Mesothelial cell of epicardium (in vitro differentiated cells): ENCODE results near the gene RALGPS1. TPM values are rescaled to one million over a fixed set of nuclear protein-coding genes. Genes with fewer than 3 reads are reported as not detected.
A peak's percentile ranks its signal among the peaks of the same experiment; 100 is the strongest.

Source experiments
- DNase-seq, 2 experiments: peaks; one replicate each; pipeline ENCODE4 v3.0.0; 2021; ENCODE audit warnings: low spot score in 2 of 2; ENCODE audit not compliant: unreplicated experiment in 2 of 2
- H3K27ac Mint-ChIP-seq: 2 replicates; pipeline ENCODE4 v1.8.0; 2021; ENCODE audit warnings: mixed read lengths
- H3K27me3 Mint-ChIP-seq: 2 replicates; pipeline ENCODE4 v1.8.0; 2021; ENCODE audit warnings: low read depth, mixed read lengths
- H3K36me3 Mint-ChIP-seq: 2 replicates; pipeline ENCODE4 v1.8.0; 2021; ENCODE audit warnings: mixed read lengths
- H3K4me1 Mint-ChIP-seq: 2 replicates; pipeline ENCODE4 v1.8.0; 2021; ENCODE audit warnings: mixed read lengths
- H3K4me3 Mint-ChIP-seq: 2 replicates; pipeline ENCODE4 v1.8.0; 2021; ENCODE audit warnings: mild to moderate bottlenecking, moderate library complexity, mixed read lengths
- H3K9me3 Mint-ChIP-seq: 2 replicates; pipeline ENCODE4 v1.8.0; 2021; ENCODE audit warnings: mixed read lengths
- CTCF ChIP-seq: fragments of 200-600 bp; sonication (generic); IDR thresholded peaks from one replicate; pipeline ENCODE4 v1.5.0; 2021; ENCODE audit warnings: antibody characterized with exemption; ENCODE audit not compliant: unreplicated experiment
- total RNA-seq: library from RNA; stranded (reverse); gene quantifications from 3 replicates; pipeline ENCODE4 v1.2.1, GENCODE V29; 2021

The RALGPS1 gene
- total RNA-seq, 1 donor from 2014 or later, result 25.6 TPM

- no peaks in the 10 kb centered on the region for H3K36me3 Mint-ChIP-seq
- no peak overlapping the region for H3K27ac Mint-ChIP-seq
- no peak for DNase-seq
- H3K4me3 Mint-ChIP-seq, result no peak overlapping the region
- peaks cover 7% of the 10 kb centered on the region for H3K9me3 Mint-ChIP-seq
- no peaks in the 10 kb centered on the region for H3K27me3 Mint-ChIP-seq
- no peaks in the 10 kb centered on the region for H3K4me1 Mint-ChIP-seq
- TF ChIP-seq CTCF, result no peak
Measured at GRCh38 chr9:127149463-127150390, 235.1 kb downstream of the RALGPS1 start.

GRCh38 chr9:127153501-127153900 lies 238.9 kb downstream of the RALGPS1 start:
- H3K27me3 Mint-ChIP-seq, result no peaks in the 10 kb centered on the region
- H3K36me3 Mint-ChIP-seq, result no peaks in the 10 kb centered on the region
- no peak overlapping the region for H3K4me3 Mint-ChIP-seq
- no peak overlapping the region for H3K27ac Mint-ChIP-seq
- no peak for TF ChIP-seq CTCF
- H3K4me1 Mint-ChIP-seq, result no peaks in the 10 kb centered on the region
- DNase-seq, result no peak
- H3K9me3 Mint-ChIP-seq, result no peaks in the 10 kb centered on the region

DNA sequence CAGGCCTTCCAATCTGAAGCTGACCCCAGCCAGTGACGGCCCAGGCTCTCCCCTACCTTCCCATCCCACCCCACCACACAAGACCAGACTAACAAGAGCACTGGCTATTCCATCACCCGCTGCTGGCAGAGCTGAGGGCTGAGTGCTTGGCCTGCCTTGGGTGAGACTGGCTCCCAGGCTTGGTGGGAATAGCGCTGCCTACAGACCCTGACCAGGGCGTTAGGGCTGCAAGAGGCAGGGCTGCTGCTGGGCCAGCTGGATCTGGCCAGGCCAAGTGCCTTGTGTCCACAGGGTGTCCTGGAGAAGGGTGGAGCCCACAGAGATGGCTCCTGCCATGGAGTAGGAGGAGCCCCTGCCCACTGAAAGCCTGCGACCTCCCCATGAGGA lies 239.4 kb downstream of the RALGPS1 start:
- no peaks in the 10 kb centered on the region for H3K4me1 Mint-ChIP-seq
- no peaks in the 10 kb centered on the region for H3K27me3 Mint-ChIP-seq
- H3K4me3 Mint-ChIP-seq, result no peak overlapping the region
- TF ChIP-seq CTCF, result no peak
- no peaks in the 10 kb centered on the region for H3K36me3 Mint-ChIP-seq
- no peaks in the 10 kb centered on the region for H3K9me3 Mint-ChIP-seq
- no peak overlapping the region for H3K27ac Mint-ChIP-seq
- no peak for DNase-seq

DNA sequence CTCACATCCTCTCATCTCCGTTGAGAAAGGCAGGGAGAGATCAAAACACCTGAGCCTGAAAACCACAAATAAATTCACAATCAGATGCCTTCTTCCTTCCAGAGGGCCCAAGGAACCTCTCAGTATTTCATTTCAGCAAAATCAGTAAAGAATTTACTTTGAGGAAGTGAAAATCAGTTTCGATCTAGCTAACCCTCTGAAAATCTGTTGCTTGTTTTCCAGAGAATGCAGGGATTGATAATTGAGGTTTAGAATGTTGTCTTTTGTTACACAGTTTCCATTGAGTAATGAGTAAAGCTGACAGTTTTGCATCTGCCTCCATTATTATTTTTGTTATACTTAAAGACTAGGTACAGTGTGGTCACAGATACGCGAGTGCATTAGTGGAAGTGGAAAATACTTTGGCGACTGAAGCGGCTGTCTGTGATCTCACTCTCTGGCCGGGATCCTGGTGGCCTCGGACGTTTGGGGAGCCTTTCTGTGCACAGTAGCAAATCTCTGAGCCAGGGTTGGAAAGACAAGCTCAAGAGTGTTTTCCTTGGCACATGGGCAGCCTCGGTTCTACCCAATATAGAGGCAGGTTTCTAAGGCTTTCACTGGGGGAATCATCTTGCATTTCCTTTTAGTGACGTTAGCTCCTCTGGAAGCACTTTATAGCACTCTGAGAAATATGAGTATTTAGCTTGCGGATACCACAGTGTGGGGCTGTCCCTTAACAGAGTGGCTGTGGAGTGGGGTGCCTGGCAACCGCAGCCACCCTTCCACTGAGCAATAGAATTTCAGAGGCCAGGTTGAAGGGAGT lies 240.0 kb downstream of the RALGPS1 start:
- Mint-ChIP-seq H3K27me3 (no peaks in the 10 kb centered on the region), H3K4me3 (no peak overlapping the region), H3K27ac (peak overlapping the region; percentile 14), H3K9me3 (no peaks in the 10 kb centered on the region), H3K36me3 (no peaks in the 10 kb centered on the region), H3K4me1 (no peaks in the 10 kb centered on the region)
- no peak for TF ChIP-seq CTCF
- DNase-seq, result no peak

- H3K4me3 Mint-ChIP-seq, result no peak overlapping the region
- H3K4me1 Mint-ChIP-seq, result no peaks in the 10 kb centered on the region
- H3K27me3 Mint-ChIP-seq, result no peaks in the 10 kb centered on the region
- TF ChIP-seq CTCF, result no peak
- no peak overlapping the region for H3K27ac Mint-ChIP-seq
- no peak for DNase-seq
- H3K9me3 Mint-ChIP-seq, result no peaks in the 10 kb centered on the region
- H3K36me3 Mint-ChIP-seq, result no peaks in the 10 kb centered on the region
Measured at GRCh38 chr9:127155314-127155960, 240.9 kb downstream of the RALGPS1 start.
